ENCODE measurements around the gene PLA2G4C.
"Not testable (repeated sequence)": the region's sequence is repeated elsewhere in the genome, so short reads cannot be mapped to it uniquely, and the experiment has no call there.

DNA sequence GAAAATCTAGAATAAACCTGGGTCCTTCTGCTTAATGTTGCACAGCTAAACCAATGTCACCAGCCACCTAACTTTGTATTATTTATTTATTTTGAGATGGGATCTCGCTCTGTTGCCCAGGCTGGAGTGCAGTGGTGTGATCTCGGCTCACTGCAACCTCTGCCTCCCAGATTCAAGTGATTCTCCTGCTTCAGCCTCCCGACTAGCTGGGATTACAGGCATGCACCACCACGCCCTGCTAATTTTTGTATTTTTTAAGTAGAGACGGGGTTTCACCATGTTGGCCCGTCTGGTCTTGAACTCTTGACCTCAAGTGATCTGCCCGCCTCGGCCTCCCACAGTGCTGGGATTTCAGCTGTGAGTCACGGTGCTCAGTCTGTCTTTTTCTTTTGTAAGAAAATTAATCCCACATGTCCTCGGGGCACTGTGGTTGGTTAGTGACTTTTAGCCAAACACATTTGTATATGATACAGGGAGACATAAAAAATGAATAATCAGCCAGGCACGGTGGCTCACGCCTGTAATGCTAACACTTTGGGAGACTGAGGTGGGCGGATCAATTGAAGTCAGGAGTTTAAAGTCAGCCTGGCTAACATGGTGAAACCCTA, 19.4 kb downstream of the PLA2G4C start:
- TF ChIP-seq, protein P1, sequence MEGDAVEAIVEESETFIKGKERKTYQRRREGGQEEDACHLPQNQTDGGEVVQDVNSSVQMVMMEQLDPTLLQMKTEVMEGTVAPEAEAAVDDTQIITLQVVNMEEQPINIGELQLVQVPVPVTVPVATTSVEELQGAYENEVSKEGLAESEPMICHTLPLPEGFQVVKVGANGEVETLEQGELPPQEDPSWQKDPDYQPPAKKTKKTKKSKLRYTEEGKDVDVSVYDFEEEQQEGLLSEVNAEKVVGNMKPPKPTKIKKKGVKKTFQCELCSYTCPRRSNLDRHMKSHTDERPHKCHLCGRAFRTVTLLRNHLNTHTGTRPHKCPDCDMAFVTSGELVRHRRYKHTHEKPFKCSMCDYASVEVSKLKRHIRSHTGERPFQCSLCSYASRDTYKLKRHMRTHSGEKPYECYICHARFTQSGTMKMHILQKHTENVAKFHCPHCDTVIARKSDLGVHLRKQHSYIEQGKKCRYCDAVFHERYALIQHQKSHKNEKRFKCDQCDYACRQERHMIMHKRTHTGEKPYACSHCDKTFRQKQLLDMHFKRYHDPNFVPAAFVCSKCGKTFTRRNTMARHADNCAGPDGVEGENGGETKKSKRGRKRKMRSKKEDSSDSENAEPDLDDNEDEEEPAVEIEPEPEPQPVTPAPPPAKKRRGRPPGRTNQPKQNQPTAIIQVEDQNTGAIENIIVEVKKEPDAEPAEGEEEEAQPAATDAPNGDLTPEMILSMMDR (IDR thresholded peaks at IDR 0.05): not testable (repeated sequence)
- not testable (repeated sequence) for TF ChIP-seq POLR2A (IDR thresholded peaks at IDR 0.05)
